IPS-NIHi7 (cell line): Measurements from ENCODE around the gene TRIM31.
"Not testable (repeated sequence)": the region's sequence is repeated elsewhere in the genome, so short reads cannot be mapped to it uniquely, and the experiment has no call there.

Source experiments
- DNase-seq: peaks from one replicate; pipeline ENCODE4 v3.0.0; 2012; ENCODE audit warnings: mixed read lengths; ENCODE audit errors: extremely low spot score

The TRIM31 gene

DNA sequence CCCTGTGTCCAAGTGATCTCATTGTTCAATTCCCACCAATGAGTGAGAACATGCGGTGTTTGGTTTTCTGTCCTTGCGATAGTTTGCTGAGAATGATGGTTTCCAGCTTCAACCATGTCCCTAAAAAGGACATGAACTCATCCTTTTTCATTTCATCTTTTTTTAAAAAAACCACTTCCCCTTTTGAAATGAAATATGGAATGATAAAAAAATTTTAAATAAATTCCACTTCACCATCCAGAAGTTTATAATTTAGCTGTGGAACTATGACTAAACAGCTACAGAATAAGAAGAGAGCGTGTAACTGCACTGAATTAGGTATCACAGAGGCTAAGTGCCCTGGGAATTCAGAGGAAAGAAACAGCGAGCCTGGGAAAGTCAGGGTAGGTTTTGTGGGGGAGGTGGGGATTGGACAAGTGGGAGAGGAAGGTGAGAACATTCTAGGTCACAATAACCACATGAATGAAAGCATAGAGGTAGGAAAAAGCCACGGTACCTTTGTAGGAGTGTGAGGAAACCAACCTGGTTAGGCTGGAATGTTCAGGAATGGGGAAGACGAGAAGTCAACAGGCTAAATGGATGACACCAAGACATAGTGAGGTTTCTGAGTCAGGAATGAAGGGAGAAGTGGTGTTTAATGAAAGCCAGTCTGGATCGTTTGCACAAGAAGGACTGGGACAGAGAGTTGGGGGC lies 37.1 kb upstream of the TRIM31 start:
- no peak for DNase-seq

DNA sequence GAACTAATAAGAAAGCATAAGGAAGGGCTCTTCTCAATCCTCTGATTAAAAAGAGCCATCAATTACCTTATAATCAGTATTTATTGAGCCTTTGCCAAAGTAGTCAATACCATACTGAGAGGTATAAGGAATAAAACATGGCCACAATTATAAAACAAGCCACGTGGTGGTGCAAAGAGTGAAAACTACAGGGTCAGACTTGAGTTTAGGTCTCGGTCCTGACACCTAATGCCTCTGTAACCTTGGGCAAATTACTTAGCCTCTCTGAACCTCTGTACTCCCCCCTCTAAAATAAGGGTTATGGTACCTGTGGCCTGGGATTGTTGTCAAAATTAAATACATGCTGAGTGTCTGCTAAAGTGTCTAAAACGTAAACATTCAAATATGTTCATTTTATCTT lies 36.3 kb upstream of the TRIM31 start:
- no peak for DNase-seq

DNA sequence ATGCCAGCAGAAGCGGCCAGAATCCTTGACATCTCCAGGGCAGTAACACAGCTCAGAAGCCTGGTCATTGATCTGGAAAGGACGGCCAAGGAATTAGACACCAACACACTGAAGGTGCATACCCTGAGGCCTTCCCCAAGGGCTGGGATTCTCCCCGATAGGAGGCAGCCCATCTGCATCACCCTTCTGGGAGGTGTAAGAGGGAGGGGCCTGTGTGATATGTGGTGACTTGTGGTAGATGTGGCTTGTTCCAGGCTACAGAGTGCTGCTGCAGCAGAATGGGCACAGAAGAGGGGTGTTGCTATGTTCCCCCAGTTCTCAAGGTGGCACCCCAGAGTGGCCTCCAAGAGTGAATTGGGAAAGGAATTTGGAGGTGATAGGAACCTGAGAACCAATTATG lies 34.2 kb upstream of the TRIM31 start:
- DNase-seq = no peak

DNA sequence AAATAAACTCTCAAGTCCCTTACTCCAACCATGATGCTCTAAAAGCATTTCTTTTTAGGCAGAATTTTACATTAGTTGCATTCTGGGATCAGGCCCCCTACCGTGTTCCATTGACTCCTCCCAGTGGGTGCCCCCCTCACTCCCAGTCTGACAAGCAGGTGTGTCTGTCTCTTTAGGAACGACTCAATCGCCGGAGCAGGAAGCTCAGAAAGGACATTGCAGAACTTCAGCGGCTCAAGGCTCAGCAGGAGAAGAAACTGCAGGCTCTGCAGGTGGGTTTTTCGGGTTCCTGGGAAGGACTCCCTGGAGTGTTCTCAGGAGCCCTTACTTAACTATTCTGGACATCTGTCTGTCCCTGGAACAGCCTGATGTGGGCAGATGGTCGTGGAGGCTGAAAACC lies 32.9 kb upstream of the TRIM31 start:
- DNase-seq = no peak

DNA sequence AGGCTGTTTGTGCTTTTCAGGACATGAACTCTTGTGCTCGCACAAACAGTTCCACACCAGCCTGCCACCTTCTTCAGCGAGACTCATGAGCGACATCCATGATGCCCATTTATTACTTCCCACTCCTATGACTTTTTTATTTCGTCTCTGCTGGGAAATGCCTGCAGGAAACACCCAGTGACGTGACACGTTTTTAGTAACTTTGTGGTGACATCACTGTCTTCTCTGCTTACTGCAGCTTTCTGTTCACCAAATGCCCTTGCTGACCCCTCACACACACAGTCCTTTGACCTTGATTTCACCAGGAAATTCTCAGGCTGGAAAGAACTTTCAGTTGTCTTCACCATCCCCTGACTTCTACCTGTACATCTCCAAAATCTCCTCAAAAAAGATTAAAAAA lies 31.9 kb upstream of the TRIM31 start:
- DNase-seq = no peak

DNA sequence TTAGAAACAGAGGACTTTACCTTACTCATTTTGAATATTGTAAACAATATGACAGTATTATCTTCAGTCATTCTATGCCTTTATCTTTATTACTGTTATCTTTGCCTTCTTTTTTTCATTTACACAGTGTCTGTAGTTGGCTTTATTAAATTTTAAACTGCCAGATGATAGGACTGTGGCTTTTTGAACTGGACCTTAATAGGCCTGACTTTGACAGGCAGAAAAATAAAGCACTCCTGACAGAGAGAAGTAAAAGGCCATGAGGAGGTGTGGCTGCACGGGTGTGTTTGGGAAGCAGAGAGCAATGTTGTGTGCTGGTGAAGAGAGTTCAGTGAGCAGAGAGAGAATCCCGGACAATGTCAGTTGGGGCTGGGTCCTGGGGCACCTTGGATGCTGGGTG lies 30.9 kb upstream of the TRIM31 start:
- no peak for DNase-seq

DNA sequence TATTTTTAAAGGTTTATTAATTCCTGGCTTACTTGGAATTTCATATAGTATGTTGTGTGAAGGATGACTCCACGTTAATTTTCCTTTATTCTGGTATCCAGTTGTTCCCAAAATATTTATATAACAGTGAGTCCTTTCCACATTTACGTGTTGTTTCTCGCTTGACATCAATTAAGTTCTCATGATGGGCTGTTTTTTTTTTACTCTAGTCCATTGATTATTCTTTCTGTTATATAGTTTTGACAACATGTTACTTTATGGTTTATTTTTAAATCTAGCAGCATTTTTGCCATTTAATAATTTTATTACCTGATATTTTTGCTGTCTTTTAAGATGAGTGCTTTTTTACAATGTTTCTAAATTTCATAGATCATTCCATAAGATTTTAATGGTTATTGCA lies 29.8 kb upstream of the TRIM31 start:
- no peak for DNase-seq

DNA sequence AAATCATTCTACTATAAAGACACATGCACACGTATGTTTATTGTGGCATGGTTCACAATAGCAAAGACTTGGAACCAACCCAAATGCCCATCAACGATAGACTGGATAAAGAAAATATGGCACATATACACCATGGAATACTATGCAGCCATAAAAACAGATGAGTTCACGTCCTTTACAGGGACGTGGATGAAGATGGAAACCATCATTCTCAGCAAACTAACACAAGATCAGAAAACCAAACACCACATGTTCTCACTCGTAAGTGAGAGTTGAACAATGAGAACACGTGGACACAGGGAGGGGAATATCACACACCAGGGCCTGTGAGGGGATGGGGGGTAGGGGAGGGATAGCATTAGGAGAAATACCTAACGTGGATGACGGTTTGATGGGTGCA lies 27.4 kb upstream of the TRIM31 start:
- not testable (repeated sequence) for DNase-seq

DNA sequence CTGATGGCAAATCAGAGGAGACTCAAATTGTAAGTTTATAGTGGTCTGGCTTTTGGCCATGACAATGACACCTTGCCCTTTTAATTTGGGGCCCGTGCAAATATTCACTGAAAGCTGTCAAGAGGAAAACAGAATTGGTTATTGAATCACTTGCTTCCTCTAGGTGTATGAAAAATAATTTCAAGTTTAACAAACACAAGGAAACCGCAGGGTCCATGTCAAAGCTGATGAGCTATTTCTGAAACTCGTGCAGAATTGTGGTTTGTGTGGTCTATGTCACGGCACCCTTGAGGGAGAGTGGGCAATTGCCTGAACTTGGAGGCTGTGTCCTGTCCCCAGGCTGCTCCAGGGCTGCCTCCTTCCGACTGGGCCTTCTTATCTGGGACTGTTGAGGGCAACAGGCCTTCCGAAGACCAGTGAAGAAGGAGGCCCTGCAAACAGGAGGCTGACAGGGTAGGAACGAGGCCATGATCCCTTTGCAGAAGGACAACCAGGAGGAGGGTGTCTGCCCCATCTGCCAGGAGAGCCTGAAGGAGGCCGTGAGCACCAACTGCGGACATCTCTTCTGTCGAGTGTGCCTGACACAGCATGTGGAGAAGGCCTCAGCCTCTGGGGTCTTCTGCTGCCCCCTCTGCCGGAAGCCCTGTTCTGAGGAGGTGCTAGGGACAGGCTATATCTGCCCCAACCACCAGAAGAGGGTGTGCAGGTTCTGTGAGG lies 23.8 kb upstream of the TRIM31 start:
- DNase-seq = no peak

DNA sequence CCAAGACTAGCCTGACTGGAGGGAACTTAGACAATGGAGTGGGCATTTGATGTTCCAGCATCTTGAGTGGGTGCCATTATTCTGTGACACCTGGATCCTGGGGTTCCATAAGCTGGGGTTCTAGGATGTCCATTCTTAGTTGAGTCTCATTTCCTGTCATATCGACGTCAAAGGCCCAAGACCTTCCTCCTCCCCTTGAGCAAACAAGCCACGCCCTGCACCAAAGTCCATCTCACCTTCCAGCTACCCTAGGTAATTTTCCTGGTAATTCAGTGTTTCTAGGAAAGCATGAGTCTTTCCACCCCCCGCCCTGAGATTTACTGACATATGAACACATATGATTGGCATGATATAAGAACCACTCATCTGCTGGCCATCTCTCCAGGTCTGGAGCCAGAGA lies 22.9 kb upstream of the TRIM31 start, which contains the start of gene TRIM40:
TSS of gene TRIM40 (plus strand) at position 384 of the 400 bp plus-strand sequence. CDS start 897 bp downstream, outside the sequence.
- no peak for DNase-seq

DNA sequence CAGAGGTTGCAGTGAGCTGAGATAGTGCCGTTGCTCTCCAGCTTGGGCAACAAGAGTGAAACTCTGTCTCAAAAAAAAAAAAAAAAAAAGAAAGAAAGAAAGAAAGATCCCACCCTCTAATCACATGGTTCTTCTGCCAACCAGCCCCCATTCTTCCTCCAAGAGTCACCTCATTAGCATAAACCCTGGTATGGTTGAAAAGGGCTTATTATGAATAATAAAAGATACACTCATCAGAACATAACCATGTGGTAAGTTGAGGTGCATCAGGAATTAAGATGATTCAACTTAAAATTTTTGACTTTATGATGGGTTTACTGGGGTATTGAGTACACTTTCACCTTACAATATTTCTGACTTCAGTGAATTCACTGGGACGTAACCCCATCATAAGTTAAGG lies 22.3 kb upstream of the TRIM31 start:
- no peak for DNase-seq

DNA sequence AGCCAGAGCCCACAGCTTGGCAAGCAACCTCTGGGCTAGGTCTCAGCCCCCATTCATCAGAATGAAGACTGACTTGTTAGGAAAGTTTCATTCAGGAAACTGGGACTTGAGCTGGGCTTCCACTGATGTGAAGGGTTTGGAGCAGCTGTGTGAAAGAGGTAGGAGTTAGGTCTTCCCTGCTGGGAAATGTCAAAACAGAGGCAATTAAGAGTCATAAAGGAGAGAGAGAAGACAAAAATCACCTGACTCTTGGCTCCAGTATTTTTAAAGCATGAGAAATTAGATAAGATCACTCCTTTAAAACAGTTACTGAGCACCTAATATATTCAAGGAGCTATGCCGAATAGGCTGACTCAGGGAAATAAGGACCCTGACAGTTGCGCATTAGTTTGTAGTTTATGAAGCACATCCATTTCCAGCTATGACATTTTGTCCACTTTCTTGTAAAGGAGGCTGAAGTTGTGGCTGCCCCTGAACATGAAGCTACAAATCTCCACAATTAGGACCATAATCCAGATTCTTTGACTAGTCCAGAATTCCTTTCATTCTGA lies 19.1 kb upstream of the TRIM31 start:
- no peak for DNase-seq

DNA sequence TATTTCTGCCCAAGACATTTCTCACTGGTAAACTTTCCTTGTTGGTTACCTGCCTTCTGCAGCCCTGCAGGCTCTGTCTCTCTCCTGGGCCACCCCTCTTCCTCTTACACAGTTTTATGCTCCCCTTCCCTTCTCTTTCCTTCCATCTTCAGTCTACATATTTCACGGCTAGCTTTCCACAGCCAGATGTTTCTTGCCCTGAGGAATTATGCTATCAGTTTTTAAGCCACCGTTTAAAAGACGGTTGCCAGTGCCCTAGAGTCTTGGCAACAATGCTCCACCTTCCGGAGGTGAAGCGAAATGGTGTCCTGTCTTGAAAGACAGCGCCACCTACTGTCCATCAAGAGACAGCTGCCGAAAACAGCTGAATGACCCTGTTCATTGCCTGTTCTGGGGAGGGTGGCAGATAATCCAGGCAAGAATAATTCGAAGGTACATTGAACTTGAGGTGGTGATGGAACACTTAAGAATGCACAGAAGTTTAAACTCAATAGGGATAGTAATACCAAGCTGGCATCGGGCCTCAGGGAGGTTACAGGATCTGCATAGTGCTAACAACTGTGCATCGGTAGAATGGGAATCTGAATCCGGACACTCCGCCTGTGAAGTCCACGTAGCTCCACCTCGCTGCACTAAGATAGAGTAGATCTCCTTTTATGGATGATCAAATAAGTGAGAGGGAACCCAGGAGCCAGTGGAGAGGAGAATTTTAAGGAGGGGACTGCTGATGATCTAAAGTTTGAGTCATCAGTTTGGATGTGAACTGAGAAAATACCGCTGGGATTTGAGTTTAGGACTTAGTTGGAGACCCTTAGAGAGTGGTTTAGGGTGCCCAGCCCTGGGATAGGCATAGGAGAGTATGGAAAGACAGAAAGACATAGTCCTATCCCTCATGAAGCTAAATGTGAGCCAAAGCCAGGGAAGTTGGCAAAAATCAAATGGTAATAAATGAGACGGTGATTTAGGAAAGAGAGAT lies 18.3 kb upstream of the TRIM31 start:
- DNase-seq = peak; percentile 91

DNA sequence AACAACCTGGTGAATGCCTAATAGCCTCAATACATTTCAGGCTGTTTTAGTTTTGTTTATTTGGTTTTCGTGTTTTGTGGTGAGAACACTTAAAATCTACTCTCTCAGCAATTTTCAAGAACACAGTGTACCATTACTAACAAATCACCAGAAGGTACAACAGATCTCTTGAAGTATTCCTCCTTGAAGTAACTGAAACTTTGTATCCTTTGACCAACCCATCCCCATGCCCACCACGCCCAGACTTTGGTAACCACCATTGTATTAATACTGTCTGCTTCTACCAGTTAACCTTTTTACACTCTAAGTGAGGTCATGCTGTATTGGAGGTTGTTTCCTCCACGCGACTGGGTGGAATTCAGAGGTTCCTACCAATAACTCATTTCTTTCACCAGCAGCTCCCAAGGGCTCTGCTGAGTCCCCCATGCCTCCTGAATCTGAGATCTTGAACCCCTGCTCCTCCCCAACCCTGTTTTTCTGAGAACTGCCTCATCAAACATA lies 17.3 kb upstream of the TRIM31 start:
- no peak for DNase-seq

DNA sequence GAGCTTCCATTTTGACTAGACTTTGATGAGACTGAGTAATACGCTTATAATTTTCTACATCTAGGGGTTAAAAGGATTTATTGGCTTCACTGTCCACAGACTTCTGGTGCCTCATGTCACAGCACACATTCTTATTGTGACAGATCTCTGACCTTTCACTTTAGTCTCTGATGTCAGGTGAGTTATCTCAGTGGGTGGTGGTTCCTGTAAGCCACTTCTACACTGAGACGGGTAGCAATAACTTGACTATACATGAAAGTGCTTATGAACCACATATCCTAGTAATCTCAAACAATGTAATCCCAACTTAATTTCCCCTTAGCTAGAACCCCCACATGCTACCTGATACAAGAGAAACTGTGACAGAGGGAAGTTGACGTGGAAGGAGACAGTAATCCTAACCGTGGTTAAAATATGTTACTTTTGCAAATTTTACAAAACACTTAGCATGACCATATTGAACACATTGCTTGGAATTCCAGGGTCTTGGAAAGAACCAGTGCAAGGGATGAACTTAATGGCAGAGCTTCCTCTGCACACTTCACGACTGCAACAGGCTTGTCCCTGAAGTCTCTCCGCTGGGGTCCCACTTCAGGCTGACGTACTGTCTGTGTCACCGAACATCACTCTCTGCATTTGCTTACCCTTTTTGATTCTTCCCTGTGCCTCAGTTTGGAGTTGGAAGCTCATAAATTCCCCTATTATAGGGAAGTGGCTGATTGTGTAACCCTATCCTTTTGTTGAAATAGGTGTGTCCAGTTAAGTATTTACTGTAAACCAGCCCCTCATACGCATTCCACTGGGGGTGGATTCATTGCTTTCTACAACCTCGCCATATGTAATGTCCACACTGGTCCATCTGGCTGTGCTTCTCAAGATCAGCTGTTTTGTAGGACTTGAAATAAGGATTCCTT lies 16.6 kb upstream of the TRIM31 start:
- DNase-seq = no peak

DNA sequence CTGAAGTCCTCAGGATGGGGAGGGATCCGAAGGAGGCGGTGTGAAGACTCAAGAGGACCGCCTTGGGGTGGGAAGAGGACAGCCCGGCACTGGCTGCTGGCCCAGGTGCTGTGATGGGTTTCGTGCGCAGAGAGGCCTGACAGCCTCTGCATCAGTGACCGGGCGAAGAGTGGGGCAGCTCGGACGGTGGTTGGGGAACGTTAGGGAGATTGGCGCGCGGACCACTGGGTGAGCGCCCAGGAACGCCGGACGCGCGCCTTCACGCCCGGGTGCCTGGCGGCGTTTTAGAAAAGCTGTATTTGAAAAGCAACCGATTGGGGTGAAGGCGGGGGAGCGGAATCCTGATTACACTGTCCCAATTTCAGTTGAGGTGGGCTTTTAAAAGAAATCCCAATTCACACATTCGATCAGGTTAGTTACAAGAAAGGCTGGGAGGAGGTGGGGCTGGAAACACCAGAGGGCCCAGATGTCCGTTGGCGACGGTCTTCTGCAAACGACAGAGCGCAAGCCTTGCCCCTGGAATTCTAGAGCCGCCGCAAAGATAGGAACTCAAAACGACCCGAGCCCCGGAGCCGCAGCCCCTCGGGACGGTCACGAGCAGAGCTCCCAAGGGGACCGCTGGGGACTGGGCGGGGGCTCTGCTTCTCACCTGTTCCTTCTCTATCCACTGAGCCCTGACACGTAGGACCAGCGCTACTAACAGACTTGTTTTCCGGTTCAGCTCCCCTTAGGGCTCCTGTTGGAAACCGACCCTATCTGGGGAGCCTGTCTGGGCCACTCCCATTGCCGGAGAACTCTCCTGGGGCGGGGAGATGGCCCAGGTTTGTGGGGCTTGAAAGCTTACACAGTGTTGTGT lies 14.6 kb upstream of the TRIM31 start:
- peak; percentile 62 for DNase-seq

DNA sequence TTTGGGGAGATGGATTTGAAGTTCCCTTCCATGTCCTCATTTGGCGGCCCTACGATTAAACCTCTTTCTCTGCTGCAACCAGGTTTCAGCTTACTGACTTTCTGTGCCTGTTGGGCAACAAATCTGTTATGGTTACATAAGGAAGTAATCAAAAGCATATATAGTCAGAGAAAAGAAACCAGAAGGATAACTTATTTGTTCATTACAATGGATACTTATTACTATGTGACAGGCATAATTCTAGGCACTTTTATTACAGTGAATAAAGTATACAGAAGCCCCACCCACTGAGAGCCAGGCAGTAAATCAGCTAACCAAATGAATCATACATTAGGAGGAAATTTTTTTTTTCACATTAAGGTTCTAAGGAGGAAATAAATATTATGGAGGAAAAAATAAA lies 9.6 kb upstream of the TRIM31 start:
- no peak for DNase-seq

DNA sequence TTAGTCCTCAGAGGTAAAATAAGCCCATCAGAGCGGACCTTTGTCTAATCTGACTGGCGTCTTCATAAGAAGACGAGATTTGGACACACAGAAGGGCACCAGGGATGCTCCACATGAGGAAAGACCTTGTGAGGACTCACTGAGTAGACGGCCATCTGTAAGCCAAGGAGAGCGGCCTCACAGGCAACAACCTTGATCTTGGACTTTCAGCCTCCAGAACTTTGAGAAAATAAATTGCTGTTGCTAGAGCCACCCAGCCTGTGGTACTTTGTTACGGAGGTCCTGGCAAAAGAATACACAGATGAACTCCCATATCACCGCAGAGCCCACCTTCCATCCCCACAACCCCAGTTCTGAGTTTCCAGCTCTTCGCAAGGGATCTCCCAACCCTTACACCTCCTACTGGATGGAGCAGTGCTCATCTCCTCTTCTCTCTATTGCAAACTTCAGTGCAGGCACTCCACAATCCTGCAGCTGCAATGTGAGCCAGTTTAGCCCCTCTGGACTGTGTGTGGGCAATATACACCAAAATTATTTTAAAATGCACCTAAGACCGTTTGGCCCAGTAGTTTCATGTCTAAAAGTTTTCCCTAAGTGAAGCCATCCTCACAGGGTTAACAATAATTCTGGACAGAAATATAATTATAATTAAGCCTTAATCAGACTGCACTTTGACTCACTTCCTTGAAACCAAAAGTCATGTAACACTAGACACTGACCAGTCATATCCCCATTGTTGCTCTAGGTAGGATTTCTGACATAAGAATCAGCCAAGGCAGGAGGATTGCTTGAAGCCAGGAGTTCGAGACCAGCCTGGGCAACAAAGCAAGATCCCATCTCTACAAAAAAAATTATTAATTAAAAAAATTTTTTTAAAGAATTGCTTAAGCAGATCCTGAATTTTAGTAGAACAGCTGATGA lies 8.8 kb upstream of the TRIM31 start:
- no peak for DNase-seq

DNA sequence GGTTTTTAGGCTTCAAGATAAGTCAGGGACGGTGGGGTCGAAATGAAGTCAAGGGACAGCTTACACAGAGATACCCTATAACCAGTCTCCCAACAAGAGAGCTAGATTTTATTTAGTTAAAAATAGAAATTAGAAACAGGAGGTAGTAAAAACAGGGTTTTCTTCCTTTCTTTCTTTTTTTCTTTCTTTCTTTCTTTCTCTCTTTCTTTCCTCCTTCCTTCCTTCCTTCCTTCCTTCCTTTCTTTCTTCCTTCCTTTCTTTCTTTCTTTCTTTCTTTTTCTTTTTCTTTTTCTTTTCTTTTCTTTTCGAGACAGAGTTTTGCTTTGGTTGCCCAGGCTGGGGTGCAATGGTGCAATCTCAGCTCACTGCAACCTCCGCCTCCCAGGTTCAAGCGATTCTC lies 5.8 kb upstream of the TRIM31 start:
- DNase-seq = not testable (repeated sequence)
